ENCODE data around the gene RAD18.

- TF ChIP-seq CTCF (IDR thresholded peaks at IDR 0.05) (no peak), POLR2A (IDR thresholded peaks at IDR 0.05) (no peak)
Measured at GRCh38 chr3:8851703-8852102, 111.6 kb downstream of the RAD18 start.
